A549 (cell line): ENCODE data around the gene TTLL13. TPM values are rescaled to one million over a fixed set of nuclear protein-coding genes. Genes with fewer than 3 reads are reported as not detected.

Source experiments
- ATAC-seq, 2 experiments: fragments of 200-7000 bp in 1 of 2; fragments of >200 bp in 1 of 2; cut with Nextera tagmentation in 1 of 2; cut with Tn5 transposase in 1 of 2; 3 replicates each; pipeline versions ENCODE4 v1.8.0 to v1.9.1; 2018 to 2020; ENCODE audit warnings: mild to moderate bottlenecking in 1 of 2, moderate library complexity in 1 of 2
- CTCF ChIA-PET: fragments of 300-600 bp; sonication (Branson Sonifier 250); formaldehyde crosslinking; extraction: SDS; loops from one replicate; lab custom pipeline; 2021; ENCODE audit warnings: antibody characterized with exemption, inconsistent platforms; lab: Yijun Ruan, JAX
- POLR2A ChIA-PET: fragments of 350-600 bp; formaldehyde crosslinking; extraction: SDS; loops from one replicate; lab custom pipeline; 2021; ENCODE audit warnings: antibody characterized with exemption, inconsistent platforms; lab: Yijun Ruan, JAX
- DNase-seq, 2 experiments: peaks; one replicate each; pipeline versions ENCODE4 v3.0.0 to v3.0.0-alpha.2; 2011 to 2016; ENCODE audit warnings: low read depth in 1 of 2, low spot score in 1 of 2
- FAIRE-seq: peaks from 2 replicates; lab custom pipeline; 2011; peaks lifted over from hg19 to GRCh38; lab: Jason Lieb, UNC
- H3K27ac ChIP-seq, 2 experiments: fragments of >200 bp; sonication (Bioruptor Twin); formaldehyde crosslinking; 3 replicates each; pipeline ENCODE4 v1.5.1; 2016 to 2017
- H3K4me1 ChIP-seq: fragments of >200 bp; sonication (Bioruptor Twin); formaldehyde crosslinking; 3 replicates; pipeline ENCODE4 v1.6.1; 2016
- H3K4me2 ChIP-seq: fragments of >200 bp; sonication (Bioruptor Twin); formaldehyde crosslinking; 3 replicates; pipeline ENCODE4 v1.6.1; 2016
- H3K4me3 ChIP-seq: fragments of >200 bp; sonication (Bioruptor Twin); formaldehyde crosslinking; 3 replicates; pipeline ENCODE4 v1.5.1; 2016
- H3K9me3 ChIP-seq: fragments of >200 bp; sonication (Bioruptor Twin); formaldehyde crosslinking; 3 replicates; pipeline ENCODE4 v1.6.1; 2016
- BHLHE40 ChIP-seq: IDR thresholded peaks from 2 replicates; pipeline ENCODE4 v1.6.1; 2012; ENCODE audit warnings: low read depth, low read length, inconsistent platforms
- CBX8 ChIP-seq: fragments of 200-600 bp; sonication (generic); IDR thresholded peaks from 2 replicates; pipeline ENCODE4 v1.6.1; 2016
- CHD2 ChIP-seq: fragments of 150-350 bp; IDR thresholded peaks from 2 replicates; pipeline ENCODE4 v1.6.1; 2014; ENCODE audit warnings: low read length; ENCODE audit not compliant: partially characterized antibody
- CHD4 ChIP-seq: fragments of 200-600 bp; sonication (generic); IDR thresholded peaks from 2 replicates; pipeline ENCODE4 v1.6.1; 2016; ENCODE audit warnings: antibody characterized with exemption, mild to moderate bottlenecking, borderline replicate concordance
- FOSB ChIP-seq: fragments of 250-450 bp; sonication (Bioruptor Pico); IDR thresholded peaks from 2 replicates; pipeline ENCODE4 v1.5.0; 2020; ENCODE audit warnings: mild to moderate bottlenecking, moderate library complexity
- HES2 ChIP-seq: fragments of >200 bp; sonication (Bioruptor Twin); formaldehyde crosslinking; IDR thresholded peaks from 2 replicates; pipeline ENCODE4 v1.6.1; 2016
- HMGXB4 ChIP-seq: fragments of 250-450 bp; sonication (Bioruptor Pico); IDR thresholded peaks from 2 replicates; pipeline ENCODE4 v1.5.0; 2021; ENCODE audit warnings: mild to moderate bottlenecking, moderate library complexity, borderline replicate concordance
- MAFK ChIP-seq: fragments of 450-650 bp; IDR thresholded peaks from 2 replicates; pipeline ENCODE4 v1.6.1; 2014; ENCODE audit not compliant: partially characterized antibody
- MAX ChIP-seq: IDR thresholded peaks from 2 replicates; pipeline ENCODE4 v1.6.1; 2012
- MAZ ChIP-seq: fragments of 150-350 bp; IDR thresholded peaks from 2 replicates; pipeline ENCODE4 v1.6.1; 2014; ENCODE audit warnings: antibody characterized with exemption, low read depth, low read length, borderline replicate concordance
- NPAS2 ChIP-seq: fragments of 250-450 bp; sonication (Bioruptor Pico); IDR thresholded peaks from 2 replicates; pipeline ENCODE4 v1.8.0; 2022; ENCODE audit warnings: mild to moderate bottlenecking, moderate library complexity, borderline replicate concordance
- PBX3 ChIP-seq: IDR thresholded peaks from 2 replicates; pipeline ENCODE4 v1.6.1; 2012
- RAD21 ChIP-seq, 2 experiments: fragments of >200 bp in 1 of 2; sonication (Bioruptor Twin) in 1 of 2; formaldehyde crosslinking in 1 of 2; IDR thresholded peaks in 1 of 2; conservative IDR thresholded peaks in 1 of 2; 2 replicates in 1 of 2; 3 replicates in 1 of 2; pipeline ENCODE4 v1.6.1; 2012 to 2018; ENCODE audit warnings: inconsistent platforms in 1 of 2
- SMC3 ChIP-seq: fragments of >200 bp; sonication (Bioruptor Twin); formaldehyde crosslinking; IDR thresholded peaks from 3 replicates; pipeline ENCODE4 v1.6.1; 2018; ENCODE audit warnings: inconsistent platforms
- WGBS: methylation state at CpG from one replicate; pipeline ENCODE4 v1.1.6; 2017; ENCODE audit errors: missing lambda C conversion rate; 5-methylcytosine and 5-hydroxymethylcytosine counted together
- polyA plus RNA-seq, 4 experiments: library from polyadenylated mRNA; depleted of rRNA in 3 of 4; stranded (reverse); fragments of >200 nt; fragmentation: RNase III in 1 of 4; extraction: RNeasy Plus Mini Kit Qiagen cat#74134 plus additional on column Dnase treatment in 1 of 4; gene quantifications; 2 replicates in 3 of 4; 3 replicates in 1 of 4; pipeline ENCODE4 v1.2.3, GENCODE V29; 2011 to 2017
- TF ChIP-seq, protein P1 (sequence below): fragments of >200 bp; sonication (Bioruptor Twin); formaldehyde crosslinking; IDR thresholded peaks from 3 replicates; pipeline ENCODE4 v1.5.1; 2016

The TTLL13 gene
- polyA plus RNA-seq, 2 of the 4 experiments (the other 2 are of a cell fraction): 0.17 to 0.61 TPM

- no peak overlapping the region for H3K4me2 ChIP-seq
- POLR2A ChIA-PET: no interaction called here
- ATAC-seq: peak; percentile 71 to 82; a peak in 5 of 6 replicates
- TF ChIP-seq FOSB (CRISPR knock-in tag) (no peak), HES2 (no peak), PBX3 (no peak), CHD4 (no peak), MAX (0 out of 2 replicates have a peak, but pooled peaks have one; percentile 26), SMC3 (peak; percentile 92), NPAS2 (CRISPR knock-in tag) (no peak), RAD21 (conservative IDR thresholded peaks at IDR 0.05 in 1 of 2, IDR thresholded peaks at IDR 0.05 in 1 of 2) (peak; percentile 71 to 73), CBX8 (no peak), MAZ (0 out of 2 replicates have a peak, but pooled peaks have one; percentile 28)
- TF ChIP-seq, protein P1, sequence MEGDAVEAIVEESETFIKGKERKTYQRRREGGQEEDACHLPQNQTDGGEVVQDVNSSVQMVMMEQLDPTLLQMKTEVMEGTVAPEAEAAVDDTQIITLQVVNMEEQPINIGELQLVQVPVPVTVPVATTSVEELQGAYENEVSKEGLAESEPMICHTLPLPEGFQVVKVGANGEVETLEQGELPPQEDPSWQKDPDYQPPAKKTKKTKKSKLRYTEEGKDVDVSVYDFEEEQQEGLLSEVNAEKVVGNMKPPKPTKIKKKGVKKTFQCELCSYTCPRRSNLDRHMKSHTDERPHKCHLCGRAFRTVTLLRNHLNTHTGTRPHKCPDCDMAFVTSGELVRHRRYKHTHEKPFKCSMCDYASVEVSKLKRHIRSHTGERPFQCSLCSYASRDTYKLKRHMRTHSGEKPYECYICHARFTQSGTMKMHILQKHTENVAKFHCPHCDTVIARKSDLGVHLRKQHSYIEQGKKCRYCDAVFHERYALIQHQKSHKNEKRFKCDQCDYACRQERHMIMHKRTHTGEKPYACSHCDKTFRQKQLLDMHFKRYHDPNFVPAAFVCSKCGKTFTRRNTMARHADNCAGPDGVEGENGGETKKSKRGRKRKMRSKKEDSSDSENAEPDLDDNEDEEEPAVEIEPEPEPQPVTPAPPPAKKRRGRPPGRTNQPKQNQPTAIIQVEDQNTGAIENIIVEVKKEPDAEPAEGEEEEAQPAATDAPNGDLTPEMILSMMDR: peak; percentile 75
- TF ChIP-seq, all 56 proteins: peak for 5
- CTCF ChIA-PET: interaction anchor here (0.5 to 36.4 kb wide), 13 partner anchors 12 to 479 kb away, joined by 3 to 732 read pairs (median 3); partner anchors contain the start of genes CIB1, GDPGP1, SEMA4B and TTLL13
- peak overlapping the region; percentile 38 to 68; a peak in 4 of 6 replicates for H3K27ac ChIP-seq
- no peak for FAIRE-seq
- H3K4me3 ChIP-seq: no peak overlapping the region
- peaks cover 28% of the 10 kb centered on the region for H3K4me1 ChIP-seq
- H3K9me3 ChIP-seq: no peaks in the 10 kb centered on the region
- 64% methylated on average over 17 of the region's 17 CpGs for WGBS
- DNase-seq: peak in 1 of 2 experiments; percentile 89
Measured at GRCh38 chr15:90219421-90220141, 29.8 kb upstream of the TTLL13 start.

DNA sequence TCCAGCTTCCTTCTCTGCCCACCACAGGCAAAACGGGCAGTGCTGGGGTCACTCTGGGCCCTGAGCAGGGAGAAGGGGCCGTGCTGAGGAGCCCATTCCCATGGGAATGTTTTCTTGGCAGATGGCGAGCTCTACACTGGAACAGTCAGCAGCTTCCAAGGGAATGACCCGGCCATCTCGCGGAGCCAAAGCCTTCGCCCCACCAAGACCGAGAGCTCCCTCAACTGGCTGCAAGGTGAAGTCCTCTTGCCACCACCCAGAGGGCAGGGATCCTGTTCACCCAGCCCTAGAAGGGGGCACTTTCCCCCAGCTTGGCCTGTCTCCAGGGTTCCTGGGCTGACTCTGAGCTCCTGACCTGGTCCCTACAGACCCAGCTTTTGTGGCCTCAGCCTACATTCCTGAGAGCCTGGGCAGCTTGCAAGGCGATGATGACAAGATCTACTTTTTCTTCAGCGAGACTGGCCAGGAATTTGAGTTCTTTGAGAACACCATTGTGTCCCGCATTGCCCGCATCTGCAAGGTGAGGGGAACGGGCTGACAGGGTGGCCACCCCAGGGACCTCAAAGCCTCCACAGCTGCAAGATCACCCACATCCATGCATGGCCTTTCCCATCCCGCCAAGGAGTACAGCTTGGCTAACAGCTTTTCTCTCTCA lies 28.0 kb upstream of the TTLL13 start:
- ATAC-seq (peak; percentile 89 to 92), DNase-seq (peak; percentile 90 to 95), FAIRE-seq (peak; percentile 94)
- Histone ChIP-seq H3K4me3 (no peak overlapping the region), H3K9me3 (no peaks in the 10 kb centered on the region), H3K4me1 (peaks cover 25% of the 10 kb centered on the region), H3K4me2 (peak overlapping the region; percentile 47), H3K27ac (peak overlapping the region; percentile 70 to 84)
- 36% methylated on average over 14 of the region's 14 CpGs for WGBS
- CTCF ChIA-PET: interaction anchor here (0.6 to 36.4 kb wide), 49 partner anchors 9 to 481 kb away, joined by 3 to 732 read pairs (median 5); partner anchors contain the start of genes ARPIN, CIB1, GDPGP1 and SEMA4B
- no peak for TF ChIP-seq HMGXB4
- 0 out of 2 replicates have a peak, but pooled peaks have one; percentile 16 for TF ChIP-seq MAX
- peak; percentile 2 for TF ChIP-seq MAFK
- TF ChIP-seq, protein P1: peak; percentile 91
- no peak for TF ChIP-seq CHD2
- no peak for TF ChIP-seq BHLHE40
- peak; percentile 97 for TF ChIP-seq SMC3
- TF ChIP-seq RAD21 (conservative IDR thresholded peaks at IDR 0.05 in 1 of 2, IDR thresholded peaks at IDR 0.05 in 1 of 2): peak; percentile 97 to 99
- POLR2A ChIA-PET: interaction anchor here (0.5 to 1.4 kb wide), 5 partner anchors 12 to 78 kb away, joined by 3 to 15 read pairs (median 4); partner anchors contain the start of genes CIB1 and GDPGP1
